T follicular helper cell (primary cell): Measurements from ENCODE around the gene TMEM11.
"Not testable (repeated sequence)": the region's sequence is repeated elsewhere in the genome, so short reads cannot be mapped to it uniquely, and the experiment has no call there.

Experiments used
- DNase-seq: peaks from one replicate; pipeline ENCODE4 v3.0.0-alpha.2; 2020; ENCODE audit warnings: low read depth

The TMEM11 gene

GRCh38 chr17:21212826-21213637 lies 929 bp downstream of the TMEM11 start:
- no peak for DNase-seq

GRCh38 chr17:21211825-21212479 lies 2.0 kb downstream of the TMEM11 start:
- DNase-seq = no peak

- no peak for DNase-seq
Measured at GRCh38 chr17:21210411-21211076, 3.4 kb downstream of the TMEM11 start.

GRCh38 chr17:21209511-21210175 lies 4.3 kb downstream of the TMEM11 start:
- no peak for DNase-seq

GRCh38 chr17:21208352-21208751 lies 5.6 kb downstream of the TMEM11 start:
- DNase-seq = no peak

- no peak for DNase-seq
Measured at GRCh38 chr17:21204935-21205334, 9.0 kb downstream of the TMEM11 start.

- no peak for DNase-seq
Measured at GRCh38 chr17:21202512-21202911, 11.4 kb downstream of the TMEM11 start.

- no peak for DNase-seq
Measured at GRCh38 chr17:21201874-21202273, 12.1 kb downstream of the TMEM11 start.

GRCh38 chr17:21201298-21201595 lies 12.7 kb downstream of the TMEM11 start:
- no peak for DNase-seq

GRCh38 chr17:21200590-21201297 lies 13.2 kb downstream of the TMEM11 start:
- no peak for DNase-seq

GRCh38 chr17:21199856-21200255 lies 14.1 kb downstream of the TMEM11 start:
- no peak for DNase-seq

- no peak for DNase-seq
Measured at GRCh38 chr17:21199311-21199710, 14.7 kb downstream of the TMEM11 start.

- DNase-seq = no peak
Measured at GRCh38 chr17:21198411-21198810, 15.6 kb downstream of the TMEM11 start.

- DNase-seq = no peak
Measured at GRCh38 chr17:21196126-21196525, 17.8 kb downstream of the TMEM11 start.

- DNase-seq = no peak
Measured at GRCh38 chr17:21194703-21195102, 19.3 kb downstream of the TMEM11 start.

- no peak for DNase-seq
Measured at GRCh38 chr17:21194226-21194625, 19.7 kb downstream of the TMEM11 start.

- no peak for DNase-seq
Measured at GRCh38 chr17:21193031-21193430, 20.9 kb downstream of the TMEM11 start.

GRCh38 chr17:21192414-21192813 lies 21.5 kb downstream of the TMEM11 start:
- DNase-seq = not testable (repeated sequence)

GRCh38 chr17:21191698-21192097 lies 22.3 kb downstream of the TMEM11 start:
- no peak for DNase-seq

GRCh38 chr17:21190078-21190477 lies 23.9 kb downstream of the TMEM11 start:
- DNase-seq = no peak

GRCh38 chr17:21189361-21189760 lies 24.6 kb downstream of the TMEM11 start:
- no peak for DNase-seq
